HL-60 (cell line): Measurements from ENCODE around the gene TBC1D14.

Experiments used
- CTCF ChIP-seq: IDR thresholded peaks from one replicate; pipeline ENCODE4 v1.5.1; 2011; ENCODE audit warnings: low read length, control low read depth, inconsistent platforms; ENCODE audit not compliant: insufficient read depth
- POLR2AphosphoS5 ChIP-seq: IDR thresholded peaks from 2 replicates; pipeline ENCODE4 v1.6.1; 2012; ENCODE audit warnings: low read depth
- REST ChIP-seq: IDR thresholded peaks from 2 replicates; pipeline ENCODE4 v1.6.1; 2012; ENCODE audit warnings: low read depth; ENCODE audit not compliant: insufficient replicate concordance
- SPI1 ChIP-seq: IDR thresholded peaks from 2 replicates; pipeline ENCODE4 v1.6.1; 2012; ENCODE audit warnings: low read depth, mild to moderate bottlenecking, borderline replicate concordance

- TF ChIP-seq CTCF (no peak), POLR2AphosphoS5 (no peak), REST (no peak), SPI1 (no peak)
Observed at GRCh38 chr4:7049295-7049694, 139.7 kb downstream of the TBC1D14 start.
